Neural cell (in vitro differentiated cells): Measurements from ENCODE around the gene L3MBTL4.

Experiments used
- EP300 ChIP-seq: fragments of 450-650 bp; conservative IDR thresholded peaks from 2 replicates; pipeline ENCODE4 v1.6.1; 2014; ENCODE audit warnings: antibody characterized with exemption, mild to moderate bottlenecking, moderate library complexity; ENCODE audit not compliant: poor library complexity, severe bottlenecking
- EZH2 ChIP-seq: fragments of 200-600, 300-800 bp; shearing (Covaris generic), sonication (generic); IDR thresholded peaks from 2 replicates; pipeline ENCODE4 v1.6.1; 2014; ENCODE audit warnings: antibody characterized with exemption, low read length, borderline replicate concordance, mild to moderate bottlenecking; ENCODE audit not compliant: insufficient read depth, poor library complexity, severe bottlenecking
- POLR2AphosphoS5 ChIP-seq: IDR thresholded peaks from 2 replicates; pipeline ENCODE4 v1.6.1; 2012
- TF ChIP-seq, protein P1 (sequence below): fragments of 450-650 bp; IDR thresholded peaks from 2 replicates; pipeline ENCODE4 v1.5.1; 2014; ENCODE audit warnings: antibody characterized with exemption, mild to moderate bottlenecking, moderate library complexity; ENCODE audit not compliant: poor library complexity, severe bottlenecking

DNA sequence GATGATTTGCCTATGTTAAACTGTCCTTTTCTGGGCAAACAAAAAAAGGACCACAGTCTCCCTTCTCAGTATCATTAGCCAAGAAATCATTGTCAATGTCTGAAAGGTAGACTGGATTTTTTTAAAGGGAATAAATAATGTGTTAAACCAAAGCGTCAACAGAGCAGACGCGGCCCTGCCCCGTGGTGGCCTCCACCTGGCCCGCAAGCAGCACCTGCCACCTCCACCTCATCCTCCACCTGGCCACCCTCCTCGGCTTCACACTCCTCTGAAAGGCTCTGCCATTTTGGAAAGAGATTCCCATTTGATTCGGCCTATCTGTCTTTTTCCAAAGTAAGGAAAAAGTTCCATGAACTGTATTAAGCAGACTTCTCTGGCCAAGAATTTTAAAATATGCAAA, 451.4 kb downstream of the L3MBTL4 start:
- TF ChIP-seq, protein P1, sequence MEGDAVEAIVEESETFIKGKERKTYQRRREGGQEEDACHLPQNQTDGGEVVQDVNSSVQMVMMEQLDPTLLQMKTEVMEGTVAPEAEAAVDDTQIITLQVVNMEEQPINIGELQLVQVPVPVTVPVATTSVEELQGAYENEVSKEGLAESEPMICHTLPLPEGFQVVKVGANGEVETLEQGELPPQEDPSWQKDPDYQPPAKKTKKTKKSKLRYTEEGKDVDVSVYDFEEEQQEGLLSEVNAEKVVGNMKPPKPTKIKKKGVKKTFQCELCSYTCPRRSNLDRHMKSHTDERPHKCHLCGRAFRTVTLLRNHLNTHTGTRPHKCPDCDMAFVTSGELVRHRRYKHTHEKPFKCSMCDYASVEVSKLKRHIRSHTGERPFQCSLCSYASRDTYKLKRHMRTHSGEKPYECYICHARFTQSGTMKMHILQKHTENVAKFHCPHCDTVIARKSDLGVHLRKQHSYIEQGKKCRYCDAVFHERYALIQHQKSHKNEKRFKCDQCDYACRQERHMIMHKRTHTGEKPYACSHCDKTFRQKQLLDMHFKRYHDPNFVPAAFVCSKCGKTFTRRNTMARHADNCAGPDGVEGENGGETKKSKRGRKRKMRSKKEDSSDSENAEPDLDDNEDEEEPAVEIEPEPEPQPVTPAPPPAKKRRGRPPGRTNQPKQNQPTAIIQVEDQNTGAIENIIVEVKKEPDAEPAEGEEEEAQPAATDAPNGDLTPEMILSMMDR = no peak
- TF ChIP-seq EP300 (no peak), EZH2 (no peak), POLR2AphosphoS5 (no peak)
